ENCODE results near the gene IMPA2. TPM values are rescaled to one million over a fixed set of nuclear protein-coding genes. Genes with fewer than 3 reads are reported as not detected.

Gene IMPA2
- total RNA-seq, 1 experiment from 2014 or later: 113 TPM

DNA sequence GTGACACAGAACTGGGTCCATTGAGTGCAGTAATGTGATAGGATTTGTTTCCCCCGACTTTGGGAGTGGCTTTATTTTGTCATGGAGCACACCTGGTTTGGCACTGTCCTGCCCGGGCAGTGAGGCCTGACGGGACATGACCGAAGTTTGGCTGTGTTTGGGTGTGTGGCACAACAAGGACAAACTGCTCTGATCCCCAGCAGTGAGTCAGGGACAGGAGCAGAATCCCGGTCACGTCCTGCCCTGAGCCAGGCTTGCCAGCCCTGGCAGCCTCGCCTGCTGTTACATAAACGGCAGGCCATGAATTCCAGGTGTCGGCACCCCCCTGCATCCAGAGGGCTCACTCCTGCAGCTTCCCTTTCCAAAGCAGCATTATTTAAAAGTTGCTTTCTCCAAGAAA, 45.7 kb downstream of the IMPA2 start:
- Mint-ChIP-seq H3K36me3 (peaks cover 59% of the 10 kb centered on the region), H3K9me3 (peaks cover 5% of the 10 kb centered on the region), H3K27me3 (ENCODE audit: low read depth) (no peaks in the 10 kb centered on the region), H3K27ac (peak overlapping the region; percentile 84), H3K4me3 (no peak overlapping the region), H3K4me1 (peaks cover 9% of the 10 kb centered on the region)
- no peak for DNase-seq (ENCODE audit: low spot score)
- ChIA-PET POLR2A (interaction anchor here (0.7 kb wide), 1 partner anchor 299 kb away, joined by 5 read pairs; no protein-coding TSS in a partner anchor), CTCF (interaction anchor here (1.3 to 1.5 kb wide), 2 partner anchors 11 to 12 kb away, joined by 3 to 4 read pairs; no protein-coding TSS in a partner anchor)
- TF ChIP-seq, protein P1, sequence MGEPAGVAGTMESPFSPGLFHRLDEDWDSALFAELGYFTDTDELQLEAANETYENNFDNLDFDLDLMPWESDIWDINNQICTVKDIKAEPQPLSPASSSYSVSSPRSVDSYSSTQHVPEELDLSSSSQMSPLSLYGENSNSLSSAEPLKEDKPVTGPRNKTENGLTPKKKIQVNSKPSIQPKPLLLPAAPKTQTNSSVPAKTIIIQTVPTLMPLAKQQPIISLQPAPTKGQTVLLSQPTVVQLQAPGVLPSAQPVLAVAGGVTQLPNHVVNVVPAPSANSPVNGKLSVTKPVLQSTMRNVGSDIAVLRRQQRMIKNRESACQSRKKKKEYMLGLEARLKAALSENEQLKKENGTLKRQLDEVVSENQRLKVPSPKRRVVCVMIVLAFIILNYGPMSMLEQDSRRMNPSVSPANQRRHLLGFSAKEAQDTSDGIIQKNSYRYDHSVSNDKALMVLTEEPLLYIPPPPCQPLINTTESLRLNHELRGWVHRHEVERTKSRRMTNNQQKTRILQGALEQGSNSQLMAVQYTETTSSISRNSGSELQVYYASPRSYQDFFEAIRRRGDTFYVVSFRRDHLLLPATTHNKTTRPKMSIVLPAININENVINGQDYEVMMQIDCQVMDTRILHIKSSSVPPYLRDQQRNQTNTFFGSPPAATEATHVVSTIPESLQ (CRISPR knock-in tag; IDR thresholded peaks at IDR 0.05): no peak
- TF ChIP-seq E2F4 (CRISPR knock-in tag; IDR thresholded peaks at IDR 0.05; ENCODE audit: borderline replicate concordance, low read depth) (no peak), TCF7 (CRISPR knock-in tag; IDR thresholded peaks at IDR 0.05; ENCODE audit: low read depth) (no peak), OVOL2 (CRISPR knock-in tag; IDR thresholded peaks at IDR 0.05; ENCODE audit: borderline replicate concordance) (no peak), PRRX2 (CRISPR knock-in tag; IDR thresholded peaks at IDR 0.05) (no peak), ETV6 (CRISPR knock-in tag; IDR thresholded peaks at IDR 0.05) (no peak), FOXK1 (CRISPR knock-in tag; IDR thresholded peaks at IDR 0.05) (no peak), ZNF281 (CRISPR knock-in tag; IDR thresholded peaks at IDR 0.05) (no peak)
- TF ChIP-seq, protein P2, sequence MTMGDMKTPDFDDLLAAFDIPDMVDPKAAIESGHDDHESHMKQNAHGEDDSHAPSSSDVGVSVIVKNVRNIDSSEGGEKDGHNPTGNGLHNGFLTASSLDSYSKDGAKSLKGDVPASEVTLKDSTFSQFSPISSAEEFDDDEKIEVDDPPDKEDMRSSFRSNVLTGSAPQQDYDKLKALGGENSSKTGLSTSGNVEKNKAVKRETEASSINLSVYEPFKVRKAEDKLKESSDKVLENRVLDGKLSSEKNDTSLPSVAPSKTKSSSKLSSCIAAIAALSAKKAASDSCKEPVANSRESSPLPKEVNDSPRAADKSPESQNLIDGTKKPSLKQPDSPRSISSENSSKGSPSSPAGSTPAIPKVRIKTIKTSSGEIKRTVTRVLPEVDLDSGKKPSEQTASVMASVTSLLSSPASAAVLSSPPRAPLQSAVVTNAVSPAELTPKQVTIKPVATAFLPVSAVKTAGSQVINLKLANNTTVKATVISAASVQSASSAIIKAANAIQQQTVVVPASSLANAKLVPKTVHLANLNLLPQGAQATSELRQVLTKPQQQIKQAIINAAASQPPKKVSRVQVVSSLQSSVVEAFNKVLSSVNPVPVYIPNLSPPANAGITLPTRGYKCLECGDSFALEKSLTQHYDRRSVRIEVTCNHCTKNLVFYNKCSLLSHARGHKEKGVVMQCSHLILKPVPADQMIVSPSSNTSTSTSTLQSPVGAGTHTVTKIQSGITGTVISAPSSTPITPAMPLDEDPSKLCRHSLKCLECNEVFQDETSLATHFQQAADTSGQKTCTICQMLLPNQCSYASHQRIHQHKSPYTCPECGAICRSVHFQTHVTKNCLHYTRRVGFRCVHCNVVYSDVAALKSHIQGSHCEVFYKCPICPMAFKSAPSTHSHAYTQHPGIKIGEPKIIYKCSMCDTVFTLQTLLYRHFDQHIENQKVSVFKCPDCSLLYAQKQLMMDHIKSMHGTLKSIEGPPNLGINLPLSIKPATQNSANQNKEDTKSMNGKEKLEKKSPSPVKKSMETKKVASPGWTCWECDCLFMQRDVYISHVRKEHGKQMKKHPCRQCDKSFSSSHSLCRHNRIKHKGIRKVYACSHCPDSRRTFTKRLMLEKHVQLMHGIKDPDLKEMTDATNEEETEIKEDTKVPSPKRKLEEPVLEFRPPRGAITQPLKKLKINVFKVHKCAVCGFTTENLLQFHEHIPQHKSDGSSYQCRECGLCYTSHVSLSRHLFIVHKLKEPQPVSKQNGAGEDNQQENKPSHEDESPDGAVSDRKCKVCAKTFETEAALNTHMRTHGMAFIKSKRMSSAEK (CRISPR knock-in tag; IDR thresholded peaks at IDR 0.05; ENCODE audit: borderline replicate concordance): no peak
- TF ChIP-seq, protein P3, sequence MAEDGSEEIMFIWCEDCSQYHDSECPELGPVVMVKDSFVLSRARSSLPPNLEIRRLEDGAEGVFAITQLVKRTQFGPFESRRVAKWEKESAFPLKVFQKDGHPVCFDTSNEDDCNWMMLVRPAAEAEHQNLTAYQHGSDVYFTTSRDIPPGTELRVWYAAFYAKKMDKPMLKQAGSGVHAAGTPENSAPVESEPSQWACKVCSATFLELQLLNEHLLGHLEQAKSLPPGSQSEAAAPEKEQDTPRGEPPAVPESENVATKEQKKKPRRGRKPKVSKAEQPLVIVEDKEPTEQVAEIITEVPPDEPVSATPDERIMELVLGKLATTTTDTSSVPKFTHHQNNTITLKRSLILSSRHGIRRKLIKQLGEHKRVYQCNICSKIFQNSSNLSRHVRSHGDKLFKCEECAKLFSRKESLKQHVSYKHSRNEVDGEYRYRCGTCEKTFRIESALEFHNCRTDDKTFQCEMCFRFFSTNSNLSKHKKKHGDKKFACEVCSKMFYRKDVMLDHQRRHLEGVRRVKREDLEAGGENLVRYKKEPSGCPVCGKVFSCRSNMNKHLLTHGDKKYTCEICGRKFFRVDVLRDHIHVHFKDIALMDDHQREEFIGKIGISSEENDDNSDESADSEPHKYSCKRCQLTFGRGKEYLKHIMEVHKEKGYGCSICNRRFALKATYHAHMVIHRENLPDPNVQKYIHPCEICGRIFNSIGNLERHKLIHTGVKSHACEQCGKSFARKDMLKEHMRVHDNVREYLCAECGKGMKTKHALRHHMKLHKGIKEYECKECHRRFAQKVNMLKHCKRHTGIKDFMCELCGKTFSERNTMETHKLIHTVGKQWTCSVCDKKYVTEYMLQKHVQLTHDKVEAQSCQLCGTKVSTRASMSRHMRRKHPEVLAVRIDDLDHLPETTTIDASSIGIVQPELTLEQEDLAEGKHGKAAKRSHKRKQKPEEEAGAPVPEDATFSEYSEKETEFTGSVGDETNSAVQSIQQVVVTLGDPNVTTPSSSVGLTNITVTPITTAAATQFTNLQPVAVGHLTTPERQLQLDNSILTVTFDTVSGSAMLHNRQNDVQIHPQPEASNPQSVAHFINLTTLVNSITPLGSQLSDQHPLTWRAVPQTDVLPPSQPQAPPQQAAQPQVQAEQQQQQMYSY (CRISPR knock-in tag; IDR thresholded peaks at IDR 0.05): no peak
- 0 out of 2 replicates have a peak, but pooled peaks have one; percentile 32 for ATAC-seq

Data from WTC11 (cell line).